ENCODE measurements around the gene AOC1.
"Not testable (repeated sequence)": the region's sequence is repeated elsewhere in the genome, so short reads cannot be mapped to it uniquely, and the experiment has no call there.

AOC1 gene, protein sequence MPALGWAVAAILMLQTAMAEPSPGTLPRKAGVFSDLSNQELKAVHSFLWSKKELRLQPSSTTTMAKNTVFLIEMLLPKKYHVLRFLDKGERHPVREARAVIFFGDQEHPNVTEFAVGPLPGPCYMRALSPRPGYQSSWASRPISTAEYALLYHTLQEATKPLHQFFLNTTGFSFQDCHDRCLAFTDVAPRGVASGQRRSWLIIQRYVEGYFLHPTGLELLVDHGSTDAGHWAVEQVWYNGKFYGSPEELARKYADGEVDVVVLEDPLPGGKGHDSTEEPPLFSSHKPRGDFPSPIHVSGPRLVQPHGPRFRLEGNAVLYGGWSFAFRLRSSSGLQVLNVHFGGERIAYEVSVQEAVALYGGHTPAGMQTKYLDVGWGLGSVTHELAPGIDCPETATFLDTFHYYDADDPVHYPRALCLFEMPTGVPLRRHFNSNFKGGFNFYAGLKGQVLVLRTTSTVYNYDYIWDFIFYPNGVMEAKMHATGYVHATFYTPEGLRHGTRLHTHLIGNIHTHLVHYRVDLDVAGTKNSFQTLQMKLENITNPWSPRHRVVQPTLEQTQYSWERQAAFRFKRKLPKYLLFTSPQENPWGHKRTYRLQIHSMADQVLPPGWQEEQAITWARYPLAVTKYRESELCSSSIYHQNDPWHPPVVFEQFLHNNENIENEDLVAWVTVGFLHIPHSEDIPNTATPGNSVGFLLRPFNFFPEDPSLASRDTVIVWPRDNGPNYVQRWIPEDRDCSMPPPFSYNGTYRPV

GRCh38 chr7:150852371-150852905 is at the start of gene AOC1:
Gene AOC1 (plus strand): TSS chr7:150852517. CDS start chr7:150856471, 3,954 bp downstream.
- no peak for DNase-seq (ENCODE audit: low read depth)

DNA sequence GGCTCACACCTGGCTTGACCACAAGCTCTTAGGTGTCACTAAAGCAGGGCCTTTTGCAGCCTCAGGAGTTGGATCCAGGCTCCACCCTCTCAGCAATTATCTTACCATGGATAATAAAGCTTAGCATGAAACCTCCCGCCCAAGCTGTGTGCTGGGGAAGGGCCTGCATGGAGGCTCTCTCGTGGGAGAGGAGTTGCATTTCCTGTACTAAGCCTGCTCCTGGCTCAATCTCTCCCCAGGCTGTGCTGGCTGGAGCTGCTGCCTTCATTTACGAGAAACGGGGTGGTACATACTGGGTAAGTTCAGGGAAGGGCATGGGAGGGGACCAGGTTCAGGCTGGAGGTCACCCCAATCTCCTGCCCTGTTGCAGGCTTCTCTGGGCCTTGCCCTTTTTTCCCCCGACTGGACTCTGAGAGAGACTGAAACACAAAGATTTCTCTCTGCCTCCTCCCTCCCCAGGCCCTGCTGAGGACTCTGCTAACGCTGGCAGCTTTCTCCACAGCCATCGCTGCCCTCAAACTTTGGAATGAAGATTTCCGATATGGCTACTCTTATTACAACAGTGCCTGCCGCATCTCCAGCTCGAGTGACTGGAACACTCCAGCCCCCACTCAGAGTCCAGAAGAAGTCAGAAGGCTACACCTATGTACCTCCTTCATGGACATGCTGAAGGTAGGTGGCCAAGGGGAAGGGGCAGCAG is 49.0 kb upstream of the AOC1 start:
- DNase-seq (ENCODE audit: low read depth), result no peak

DNA sequence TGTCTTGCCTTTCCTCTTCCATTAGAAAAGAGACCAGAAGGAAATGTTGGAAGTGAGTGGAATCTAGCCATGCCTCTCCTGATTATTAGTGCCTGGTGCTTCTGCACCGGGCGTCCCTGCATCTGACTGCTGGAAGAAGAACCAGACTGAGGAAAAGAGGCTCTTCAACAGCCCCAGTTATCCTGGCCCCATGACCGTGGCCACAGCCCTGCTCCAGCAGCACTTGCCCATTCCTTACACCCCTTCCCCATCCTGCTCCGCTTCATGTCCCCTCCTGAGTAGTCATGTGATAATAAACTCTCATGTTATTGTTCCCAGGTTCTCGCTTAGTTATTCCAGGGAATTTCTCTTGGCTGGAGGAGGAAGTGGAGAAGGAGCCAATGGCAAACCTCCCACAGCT is 47.5 kb upstream of the AOC1 start:
- no peak for DNase-seq (ENCODE audit: low read depth)

DNA sequence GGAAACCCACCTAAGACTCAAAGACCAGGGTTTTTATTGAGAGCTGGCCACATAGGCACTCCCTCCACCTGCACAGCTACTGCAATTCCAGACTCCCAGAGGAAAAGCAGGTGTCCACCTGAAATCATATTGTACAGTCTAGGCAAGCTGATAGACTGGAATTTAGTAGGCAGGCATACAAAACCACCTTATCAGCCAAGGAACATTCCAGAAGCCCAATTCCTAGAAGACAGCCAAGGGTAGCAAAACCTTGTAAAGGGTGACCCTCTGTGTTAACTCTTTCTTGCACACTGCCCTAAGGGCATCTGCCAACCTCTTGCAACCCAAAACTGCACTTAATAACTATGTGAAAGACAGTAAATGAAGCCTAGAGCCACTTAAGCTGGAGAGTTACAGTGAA is 46.5 kb upstream of the AOC1 start:
- no peak for DNase-seq (ENCODE audit: low read depth)

- DNase-seq (ENCODE audit: low read depth), result no peak
Observed at GRCh38 chr7:150806454-150806853, 45.9 kb upstream of the AOC1 start.

DNA sequence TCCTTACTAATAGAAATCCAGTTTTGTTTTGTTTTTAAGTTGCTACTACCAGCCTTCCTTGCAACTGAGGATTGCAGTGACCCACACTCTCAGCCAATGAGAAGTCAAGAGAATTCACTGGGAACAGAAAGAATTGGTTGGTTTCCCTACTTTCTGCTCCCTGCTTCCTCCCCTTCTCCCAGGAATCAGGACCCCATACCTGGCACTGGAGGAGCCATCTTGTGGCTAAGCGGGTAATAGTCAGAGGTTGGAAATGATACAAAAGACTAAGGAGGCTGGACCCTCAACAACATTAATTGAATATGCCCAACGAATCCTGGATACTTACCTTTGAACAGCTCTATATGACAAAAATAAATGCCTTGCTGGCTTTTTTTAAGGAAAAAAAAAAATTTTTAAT is 45.5 kb upstream of the AOC1 start:
- no peak for DNase-seq (ENCODE audit: low read depth)

- not testable (repeated sequence) for DNase-seq (ENCODE audit: low read depth)
Observed at GRCh38 chr7:150807616-150808438, 44.5 kb upstream of the AOC1 start.

GRCh38 chr7:150814328-150815001 is 37.9 kb upstream of the AOC1 start:
- no peak for DNase-seq (ENCODE audit: low read depth)

DNA sequence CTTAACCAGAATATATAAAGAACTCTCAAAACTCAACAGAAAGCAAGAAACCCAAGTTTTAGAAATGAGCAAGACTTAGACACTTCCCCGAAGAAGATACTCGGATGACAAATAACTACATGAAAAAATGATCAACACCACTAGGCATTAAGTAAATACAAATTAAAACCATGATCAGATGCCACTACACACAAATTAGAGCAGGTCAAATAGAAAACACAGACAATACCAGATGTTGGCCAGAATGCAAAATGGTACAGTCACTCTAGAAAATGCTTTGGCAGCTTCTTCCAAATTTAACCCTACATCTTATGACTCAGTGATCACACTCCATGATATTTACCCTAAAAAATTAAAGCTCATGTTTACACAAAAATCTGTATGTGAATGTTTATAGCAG is 33.3 kb upstream of the AOC1 start:
- DNase-seq (ENCODE audit: low read depth), result no peak

- DNase-seq (ENCODE audit: low read depth), result no peak
Observed at GRCh38 chr7:150820148-150820547, 32.2 kb upstream of the AOC1 start.

GRCh38 chr7:150820578-150821198 is 31.6 kb upstream of the AOC1 start:
- no peak for DNase-seq (ENCODE audit: low read depth)

- DNase-seq (ENCODE audit: low read depth), result no peak
Observed at GRCh38 chr7:150823043-150823442, 29.3 kb upstream of the AOC1 start.

DNA sequence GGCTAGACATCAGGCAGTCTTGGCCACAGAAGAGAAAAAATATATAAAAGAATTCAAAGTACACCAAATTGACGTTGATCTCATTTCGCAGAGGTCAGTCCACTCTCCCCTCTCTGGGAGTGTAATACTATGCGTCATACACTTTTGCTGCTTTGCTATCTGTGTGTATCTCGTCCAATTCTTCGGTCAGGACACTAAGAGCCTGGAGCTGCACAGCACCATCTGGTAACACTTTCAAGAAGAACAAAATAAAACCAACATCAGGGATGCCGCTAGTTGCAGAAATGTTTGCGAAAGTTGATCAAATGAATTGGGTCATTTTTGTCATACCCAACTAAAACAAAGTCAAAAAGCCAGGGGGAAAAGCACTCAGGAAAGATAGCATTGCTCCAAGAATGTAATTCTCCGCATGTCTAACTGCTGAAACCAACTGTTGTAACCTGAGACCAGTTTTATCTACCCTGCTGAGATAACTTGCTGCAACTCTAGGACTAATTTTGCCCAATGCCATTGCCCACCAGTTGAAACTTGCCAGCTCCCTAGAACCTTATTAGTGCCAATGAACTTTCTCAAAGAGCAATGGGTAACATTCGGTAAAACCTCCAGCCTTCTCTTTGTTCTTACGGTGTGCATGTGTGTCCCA is 28.7 kb upstream of the AOC1 start:
- no peak for DNase-seq (ENCODE audit: low read depth)

- no peak for DNase-seq (ENCODE audit: low read depth)
Observed at GRCh38 chr7:150824379-150825177, 27.7 kb upstream of the AOC1 start.

DNA sequence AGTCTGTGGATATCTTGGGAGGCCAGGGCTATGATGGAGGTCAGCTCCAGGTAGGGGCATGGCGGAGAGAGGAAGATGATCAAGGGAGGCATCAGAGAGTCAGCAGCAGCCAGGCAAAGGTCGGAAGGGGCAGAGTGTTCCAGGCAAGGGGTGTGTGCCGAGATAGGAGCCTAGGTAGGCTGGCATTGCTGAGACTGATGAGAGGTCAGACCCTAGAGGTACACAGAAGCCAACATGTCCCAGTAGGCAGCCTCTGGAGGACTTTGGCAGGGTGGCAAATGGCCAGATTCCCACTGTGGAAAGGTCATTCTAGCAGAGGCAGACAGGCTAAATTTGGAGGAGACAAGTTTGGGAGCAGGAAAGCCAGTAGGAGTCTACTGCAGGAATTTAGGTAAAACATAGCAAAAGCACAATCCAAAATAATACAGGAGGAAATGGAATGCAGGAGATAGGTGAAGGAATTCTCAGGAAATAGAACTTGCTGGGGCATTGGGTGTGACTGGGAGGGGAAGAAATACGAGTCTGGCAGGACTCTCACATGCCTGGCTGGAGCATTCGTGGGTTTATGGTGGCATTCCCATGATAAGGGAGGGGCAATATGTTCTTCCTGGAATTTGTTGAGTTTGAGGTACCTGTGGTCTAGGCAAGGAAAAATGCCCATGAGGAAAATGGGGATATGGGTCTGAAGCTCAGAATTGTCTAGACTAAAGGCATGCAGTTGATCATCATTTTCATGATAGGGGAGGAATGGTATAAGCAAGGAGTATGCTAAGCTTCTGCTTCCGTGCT is 26.1 kb upstream of the AOC1 start:
- no peak for DNase-seq (ENCODE audit: low read depth)

DNA sequence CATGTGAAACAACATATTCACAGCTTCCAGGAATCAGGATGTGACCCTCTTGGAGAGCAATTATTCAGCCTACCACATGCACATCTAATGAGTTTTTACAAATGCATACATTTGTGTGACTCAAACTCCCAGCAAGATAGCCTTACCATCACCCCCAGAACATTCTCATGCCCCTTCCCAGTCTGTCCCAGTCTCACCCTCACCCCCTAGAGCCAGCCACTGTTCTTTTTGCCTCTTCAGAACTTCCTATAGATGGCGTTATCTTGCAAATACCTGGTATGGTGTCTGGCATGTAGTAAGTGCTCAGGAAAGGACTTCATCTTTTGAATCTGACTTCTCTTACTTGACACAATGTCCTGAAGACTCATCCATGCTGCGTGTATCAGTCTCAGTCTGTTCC is 23.9 kb upstream of the AOC1 start:
- DNase-seq (ENCODE audit: low read depth), result no peak

- DNase-seq (ENCODE audit: low read depth), result no peak
Observed at GRCh38 chr7:150829426-150829825, 22.9 kb upstream of the AOC1 start.

DNA sequence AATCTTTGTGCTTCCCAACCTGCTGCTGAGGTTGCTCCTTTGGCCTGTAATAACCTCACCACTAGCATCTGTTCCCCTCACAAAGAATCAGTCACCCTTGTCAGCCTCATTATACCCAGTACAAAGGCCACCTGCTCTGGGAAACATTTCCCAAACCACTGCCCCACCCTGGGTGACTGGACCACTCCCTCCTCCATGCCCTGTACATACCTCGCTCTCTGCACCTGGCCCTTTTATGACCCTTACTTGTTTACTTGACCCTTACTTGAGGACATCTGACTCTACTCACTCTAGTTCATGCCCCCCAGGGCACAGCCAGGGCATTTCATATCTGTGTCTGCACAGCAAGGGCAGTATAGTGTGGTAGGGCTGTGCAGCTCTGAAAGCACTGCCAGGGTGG is 21.4 kb upstream of the AOC1 start:
- no peak for DNase-seq (ENCODE audit: low read depth)
